ENCODE measurements around the gene CDH5. TPM values are rescaled to one million over a fixed set of nuclear protein-coding genes. Genes with fewer than 3 reads are reported as not detected.

Gene CDH5
- total RNA-seq, 3 donors from 2014 or later: 5.5 to 17.0 (median 10.2) TPM

DNA sequence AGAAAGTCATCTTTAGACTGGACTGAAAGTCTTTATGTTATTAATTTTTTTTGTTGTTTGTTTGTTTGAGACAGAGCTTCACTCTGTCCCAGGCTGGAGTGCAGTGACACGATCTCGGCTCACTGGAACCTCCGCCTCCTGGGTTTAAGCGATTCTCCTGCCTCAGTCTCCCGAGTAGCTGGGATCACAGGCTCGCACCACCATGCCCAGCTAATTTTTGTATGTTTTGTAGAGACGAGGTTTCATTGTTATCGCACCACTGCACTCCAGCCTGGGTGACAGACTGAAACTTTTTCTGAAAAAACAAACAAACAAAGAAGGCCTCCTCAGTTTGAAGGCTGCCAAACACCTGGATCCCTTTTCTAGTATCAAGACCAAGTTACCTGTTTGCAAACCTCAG is 65.3 kb downstream of the CDH5 start:
- Histone ChIP-seq H3K9me3 (no peaks in the 10 kb centered on the region), H3K36me3 (ENCODE audit: low read depth) (no peaks in the 10 kb centered on the region), H3K4me3 (no peak overlapping the region), H3K4me1 (ENCODE audit: low read depth) (peaks cover 9% of the 10 kb centered on the region)
- no peak for ATAC-seq
- TF ChIP-seq CTCF (IDR thresholded peaks at IDR 0.05): no peak
- intact Hi-C loops (cut with DNase I, micrococcal nuclease): no loop called here
- no peak for DNase-seq

DNA sequence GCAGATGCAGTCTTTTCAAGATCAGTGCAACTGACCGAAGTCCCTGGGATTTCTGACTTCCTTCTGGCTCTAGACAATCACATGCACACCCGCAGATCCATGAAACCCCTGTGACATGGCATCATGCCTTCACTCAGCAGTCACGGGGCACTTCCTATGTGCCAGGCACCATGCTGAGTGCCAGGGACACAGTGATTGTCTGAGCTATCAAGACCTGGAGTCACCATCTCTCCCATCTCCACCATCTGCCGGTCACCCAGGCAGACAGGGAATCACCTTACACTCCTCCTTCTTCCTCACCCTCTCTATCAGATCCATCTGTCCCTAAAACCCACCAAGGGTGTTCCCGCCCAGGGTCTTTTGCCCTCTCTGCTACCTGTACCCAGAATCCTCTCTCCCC is 65.9 kb downstream of the CDH5 start:
- ATAC-seq (no peak), DNase-seq (no peak)
- intact Hi-C loops (cut with DNase I, micrococcal nuclease): no loop called here
- Histone ChIP-seq H3K36me3 (ENCODE audit: low read depth) (no peaks in the 10 kb centered on the region), H3K9me3 (no peaks in the 10 kb centered on the region), H3K4me3 (no peak overlapping the region), H3K4me1 (ENCODE audit: low read depth) (peaks cover 6% of the 10 kb centered on the region)
- no peak for TF ChIP-seq CTCF (IDR thresholded peaks at IDR 0.05)

DNA sequence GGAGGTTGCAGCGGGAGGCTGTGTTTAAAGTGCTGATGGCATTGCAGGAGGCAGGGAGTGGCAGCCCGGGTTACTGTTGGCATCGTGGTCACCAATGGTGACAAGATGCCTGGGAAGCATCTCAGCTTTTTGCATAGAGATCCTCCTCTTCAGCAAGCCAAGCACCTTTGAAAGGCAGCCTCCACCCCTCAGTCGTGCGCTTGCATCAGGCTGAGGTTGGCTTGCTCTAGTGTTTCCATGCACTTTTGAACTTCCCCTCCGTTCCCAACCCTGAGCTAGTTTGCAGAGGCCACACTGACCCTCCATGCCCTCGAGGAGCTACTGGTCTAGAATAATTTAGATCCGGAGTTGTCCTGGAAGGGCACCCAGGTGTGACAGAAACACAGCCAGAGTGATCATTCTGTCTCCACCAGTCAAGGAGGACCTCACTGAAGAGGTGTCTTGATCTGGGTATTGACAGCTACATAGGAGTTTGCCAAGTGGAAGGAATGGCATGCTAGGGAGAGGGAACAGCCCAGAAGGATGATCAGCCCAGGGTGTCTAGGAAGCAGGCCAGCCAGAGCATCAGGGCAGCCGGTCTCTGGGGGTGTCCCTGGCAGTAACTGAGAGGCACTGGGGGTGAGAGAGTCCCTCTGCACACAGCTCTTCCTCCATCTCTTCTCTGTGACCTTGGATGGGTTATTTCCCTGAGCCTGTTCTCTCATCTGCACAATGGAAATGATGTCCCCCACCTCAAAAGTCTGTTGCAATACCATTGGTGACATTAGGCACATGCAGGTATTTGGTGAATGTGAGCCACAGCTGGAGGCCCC is 68.3 kb downstream of the CDH5 start:
- no peak for TF ChIP-seq CTCF (IDR thresholded peaks at IDR 0.05)
- no peak for DNase-seq
- Histone ChIP-seq H3K9me3 (no peaks in the 10 kb centered on the region), H3K36me3 (ENCODE audit: low read depth) (no peaks in the 10 kb centered on the region), H3K4me3 (no peak overlapping the region), H3K4me1 (ENCODE audit: low read depth) (no peaks in the 10 kb centered on the region)
- no peak for ATAC-seq
- intact Hi-C loops (cut with DNase I, micrococcal nuclease): no loop called here

DNA sequence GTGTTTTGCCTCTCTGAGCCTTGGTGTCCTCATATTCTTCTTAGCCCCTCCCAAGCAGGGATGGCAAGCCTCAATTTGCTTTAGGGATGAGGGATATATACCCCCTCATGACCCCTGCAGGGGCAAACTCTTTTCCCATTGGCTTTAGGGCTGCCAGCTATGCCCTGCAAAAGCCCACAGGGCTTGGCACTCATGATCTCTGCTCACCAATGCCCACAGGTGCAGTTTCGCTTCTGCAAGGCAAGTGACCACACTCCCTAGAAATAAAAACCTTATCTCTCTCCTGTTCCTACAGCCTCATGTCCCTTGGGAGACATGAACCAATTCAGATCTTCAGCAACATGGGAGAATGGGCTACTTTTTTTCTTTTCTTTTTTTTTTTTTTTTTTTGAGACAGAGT is 69.4 kb downstream of the CDH5 start:
- ATAC-seq: no peak
- Histone ChIP-seq H3K4me1 (ENCODE audit: low read depth) (no peaks in the 10 kb centered on the region), H3K4me3 (no peak overlapping the region), H3K36me3 (ENCODE audit: low read depth) (no peaks in the 10 kb centered on the region), H3K9me3 (no peaks in the 10 kb centered on the region)
- intact Hi-C loops (cut with DNase I, micrococcal nuclease): no loop called here
- no peak for TF ChIP-seq CTCF (IDR thresholded peaks at IDR 0.05)
- no peak for DNase-seq

DNA sequence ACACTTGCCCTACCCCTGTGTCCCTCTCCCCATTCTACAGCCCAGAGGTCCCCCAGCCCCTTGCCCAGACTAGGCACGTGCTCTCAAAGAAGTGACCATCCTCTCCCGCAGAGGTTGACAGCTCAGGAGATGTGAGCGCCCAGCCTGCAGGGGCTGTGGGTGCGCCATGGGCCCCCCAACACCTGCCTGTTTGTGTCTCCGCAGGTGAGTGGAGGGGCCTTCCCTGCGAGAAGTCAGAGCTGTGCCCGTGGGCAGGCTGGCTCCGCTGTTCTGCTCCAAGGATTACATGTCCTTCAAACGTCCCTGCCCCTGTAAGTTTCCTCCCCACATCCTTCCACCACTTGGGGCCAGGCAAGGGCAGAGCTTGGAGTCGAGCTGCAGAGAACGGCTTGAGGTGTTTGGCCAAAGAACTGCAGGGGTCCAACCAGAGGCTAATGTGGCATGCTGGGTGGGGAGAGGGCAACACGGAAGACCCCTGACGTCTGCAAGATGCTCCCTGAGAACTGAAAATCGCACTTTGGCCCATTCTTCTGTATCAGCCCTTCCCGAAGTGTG is 71.0 kb downstream of the CDH5 start:
- no peak for DNase-seq
- no peak for TF ChIP-seq CTCF (IDR thresholded peaks at IDR 0.05)
- H3K4me1 ChIP-seq (ENCODE audit: low read depth): no peaks in the 10 kb centered on the region
- intact Hi-C loops (cut with DNase I, micrococcal nuclease): no loop called here
- no peaks in the 10 kb centered on the region for H3K9me3 ChIP-seq
- ATAC-seq: no peak
- H3K4me3 ChIP-seq: no peak overlapping the region
- H3K36me3 ChIP-seq (ENCODE audit: low read depth): no peaks in the 10 kb centered on the region
